Epithelial cell of esophagus (primary cell): Measurements from ENCODE around the gene TSPAN10.

Experiments
- DNase-seq: peaks from one replicate; pipeline ENCODE4 v3.0.0; 2010; ENCODE audit warnings: low read depth
- H3K4me3 ChIP-seq: 2 replicates; pipeline ENCODE4 v1.5.1; 2011; ENCODE audit warnings: mild to moderate bottlenecking, low read length, control low read depth
- TF ChIP-seq, protein P1 (sequence below): IDR thresholded peaks from 2 replicates; pipeline ENCODE4 v1.5.1; 2011; ENCODE audit warnings: low read depth, mild to moderate bottlenecking, low read length, control low read depth, inconsistent platforms; ENCODE audit not compliant: insufficient read depth; ENCODE audit errors: missing control alignments

Gene TSPAN10

DNA sequence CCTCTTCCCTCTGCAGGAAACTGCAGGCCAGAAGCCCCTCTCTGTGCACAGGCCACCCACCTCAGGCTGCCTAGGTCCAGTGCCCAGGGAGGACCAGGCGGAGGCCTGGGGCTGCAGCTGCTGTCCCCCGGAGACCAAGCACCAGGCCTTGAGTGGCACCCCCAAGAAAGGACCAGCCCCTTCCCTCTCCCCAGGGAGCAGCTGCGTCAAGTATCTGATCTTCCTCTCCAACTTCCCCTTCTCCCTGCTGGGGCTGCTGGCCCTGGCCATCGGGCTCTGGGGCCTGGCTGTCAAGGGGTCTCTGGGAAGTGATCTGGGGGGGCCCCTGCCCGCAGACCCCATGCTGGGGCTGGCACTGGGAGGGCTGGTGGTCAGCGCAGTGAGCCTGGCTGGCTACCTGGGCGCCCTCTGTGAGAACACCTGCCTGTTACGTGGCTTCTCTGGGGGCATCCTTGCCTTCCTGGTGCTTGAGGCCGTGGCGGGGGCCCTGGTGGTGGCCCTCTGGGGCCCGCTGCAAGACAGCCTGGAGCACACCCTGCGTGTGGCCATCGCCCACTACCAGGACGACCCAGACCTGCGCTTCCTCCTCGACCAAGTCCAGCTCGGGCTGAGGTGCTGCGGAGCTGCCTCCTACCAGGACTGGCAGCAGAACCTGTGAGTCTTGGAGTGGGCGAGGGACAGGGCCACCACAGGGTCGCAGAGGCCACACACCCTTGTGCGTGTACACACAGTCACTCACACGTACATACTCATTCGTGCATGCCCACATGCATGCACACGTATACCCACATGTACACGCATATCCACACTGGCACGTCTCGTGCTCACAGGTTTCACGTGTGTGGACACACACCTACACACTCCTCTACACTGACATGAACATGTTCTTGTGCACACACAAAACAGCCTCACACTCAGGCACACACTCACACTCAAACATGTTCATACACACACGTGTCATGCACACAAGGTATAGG lies 8.3 kb downstream of the TSPAN10 start:
- TF ChIP-seq, protein P1, sequence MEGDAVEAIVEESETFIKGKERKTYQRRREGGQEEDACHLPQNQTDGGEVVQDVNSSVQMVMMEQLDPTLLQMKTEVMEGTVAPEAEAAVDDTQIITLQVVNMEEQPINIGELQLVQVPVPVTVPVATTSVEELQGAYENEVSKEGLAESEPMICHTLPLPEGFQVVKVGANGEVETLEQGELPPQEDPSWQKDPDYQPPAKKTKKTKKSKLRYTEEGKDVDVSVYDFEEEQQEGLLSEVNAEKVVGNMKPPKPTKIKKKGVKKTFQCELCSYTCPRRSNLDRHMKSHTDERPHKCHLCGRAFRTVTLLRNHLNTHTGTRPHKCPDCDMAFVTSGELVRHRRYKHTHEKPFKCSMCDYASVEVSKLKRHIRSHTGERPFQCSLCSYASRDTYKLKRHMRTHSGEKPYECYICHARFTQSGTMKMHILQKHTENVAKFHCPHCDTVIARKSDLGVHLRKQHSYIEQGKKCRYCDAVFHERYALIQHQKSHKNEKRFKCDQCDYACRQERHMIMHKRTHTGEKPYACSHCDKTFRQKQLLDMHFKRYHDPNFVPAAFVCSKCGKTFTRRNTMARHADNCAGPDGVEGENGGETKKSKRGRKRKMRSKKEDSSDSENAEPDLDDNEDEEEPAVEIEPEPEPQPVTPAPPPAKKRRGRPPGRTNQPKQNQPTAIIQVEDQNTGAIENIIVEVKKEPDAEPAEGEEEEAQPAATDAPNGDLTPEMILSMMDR: no peak
- H3K4me3 ChIP-seq: no peak overlapping the region
- no peak for DNase-seq

- H3K4me3 ChIP-seq: no peak overlapping the region
- no peak for DNase-seq
- TF ChIP-seq, protein P1: no peak
Observed at GRCh38 chr17:81646869-81647600, 10.0 kb downstream of the TSPAN10 start.

GRCh38 chr17:81647640-81648012 lies 10.6 kb downstream of the TSPAN10 start:
- TF ChIP-seq, protein P1: no peak
- DNase-seq: no peak
- H3K4me3 ChIP-seq: no peak overlapping the region

DNA sequence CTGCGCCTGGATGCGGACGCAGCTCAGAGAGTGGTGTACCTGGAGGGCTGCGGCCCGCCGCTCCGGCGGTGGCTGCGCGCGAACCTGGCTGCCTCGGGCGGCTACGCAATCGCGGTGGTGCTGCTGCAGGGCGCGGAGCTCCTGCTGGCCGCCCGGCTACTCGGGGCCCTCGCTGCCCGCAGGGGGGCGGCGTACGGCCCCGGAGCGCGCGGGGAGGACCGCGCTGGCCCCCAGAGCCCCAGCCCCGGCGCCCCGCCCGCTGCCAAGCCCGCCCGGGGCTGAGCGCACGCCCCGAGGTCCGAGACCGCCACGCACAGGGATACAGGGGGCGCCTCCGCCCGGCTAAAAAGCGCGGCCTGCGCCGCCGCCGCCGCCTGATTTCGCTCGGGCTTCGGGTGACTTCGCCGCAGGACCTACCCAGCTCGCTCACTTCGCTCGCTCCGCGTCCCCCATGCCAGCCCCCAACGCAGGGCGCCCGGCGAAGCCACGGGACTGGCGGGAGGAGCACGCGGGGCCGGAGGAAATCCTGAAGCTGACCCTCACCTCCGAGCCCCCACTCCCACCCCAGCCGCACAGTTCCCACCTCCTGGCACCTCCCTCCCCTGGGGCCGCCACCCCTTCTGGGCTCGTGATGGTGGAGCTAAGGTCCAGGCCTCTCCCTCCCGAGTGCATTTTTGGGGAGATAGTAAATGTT lies 11.2 kb downstream of the TSPAN10 start:
- TF ChIP-seq, protein P1: no peak
- no peak overlapping the region for H3K4me3 ChIP-seq
- no peak for DNase-seq

DNA sequence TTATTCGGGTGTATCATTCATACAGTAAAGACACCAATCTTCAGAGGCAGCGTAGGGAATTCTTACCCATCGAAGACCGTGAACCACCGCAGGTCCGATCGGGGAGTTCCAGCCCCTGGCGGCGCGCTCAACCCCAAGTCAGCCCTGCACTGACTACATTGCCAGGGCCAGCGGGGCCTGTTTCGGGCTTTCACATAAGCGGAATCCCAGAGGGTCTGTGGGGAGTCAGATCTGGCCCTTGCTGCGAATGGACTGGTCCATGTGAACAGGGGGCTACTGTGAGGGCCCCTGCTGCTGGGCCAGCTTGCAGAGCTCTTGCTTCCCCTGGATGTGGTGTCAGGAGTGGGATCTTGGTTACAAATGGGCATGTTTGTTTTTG lies 11.7 kb downstream of the TSPAN10 start:
- TF ChIP-seq, protein P1: no peak

GRCh38 chr17:81650951-81651350 lies 14.0 kb downstream of the TSPAN10 start:
- TF ChIP-seq, protein P1: no peak
- DNase-seq: no peak
- H3K4me3 ChIP-seq: no peak overlapping the region

More for the DNA sequence above, 11.7 kb downstream of the TSPAN10 start:
- DNase-seq: no peak
- no peak overlapping the region for H3K4me3 ChIP-seq
